A549 (cell line): ENCODE data around the gene RAB17. TPM values are rescaled to one million over a fixed set of nuclear protein-coding genes. Genes with fewer than 3 reads are reported as not detected.

ENCODE experiments used
- ATAC-seq, 2 experiments: fragments of 200-7000 bp in 1 of 2; fragments of >200 bp in 1 of 2; cut with Nextera tagmentation in 1 of 2; cut with Tn5 transposase in 1 of 2; 3 replicates each; pipeline versions ENCODE4 v1.8.0 to v1.9.1; 2018 to 2020; ENCODE audit warnings: mild to moderate bottlenecking in 1 of 2, moderate library complexity in 1 of 2
- CTCF ChIA-PET: fragments of 300-600 bp; sonication (Branson Sonifier 250); formaldehyde crosslinking; extraction: SDS; loops from one replicate; lab custom pipeline; 2021; ENCODE audit warnings: antibody characterized with exemption, inconsistent platforms; lab: Yijun Ruan, JAX
- POLR2A ChIA-PET: fragments of 350-600 bp; formaldehyde crosslinking; extraction: SDS; loops from one replicate; lab custom pipeline; 2021; ENCODE audit warnings: antibody characterized with exemption, inconsistent platforms; lab: Yijun Ruan, JAX
- DNase-seq, 2 experiments: peaks; one replicate each; pipeline versions ENCODE4 v3.0.0 to v3.0.0-alpha.2; 2011 to 2016; ENCODE audit warnings: low read depth in 1 of 2, low spot score in 1 of 2
- FAIRE-seq: peaks from 2 replicates; lab custom pipeline; 2011; peaks lifted over from hg19 to GRCh38; lab: Jason Lieb, UNC
- H3K27ac ChIP-seq, 2 experiments: fragments of >200 bp; sonication (Bioruptor Twin); formaldehyde crosslinking; 3 replicates each; pipeline ENCODE4 v1.5.1; 2016 to 2017
- H3K4me1 ChIP-seq: fragments of >200 bp; sonication (Bioruptor Twin); formaldehyde crosslinking; 3 replicates; pipeline ENCODE4 v1.6.1; 2016
- H3K4me2 ChIP-seq: fragments of >200 bp; sonication (Bioruptor Twin); formaldehyde crosslinking; 3 replicates; pipeline ENCODE4 v1.6.1; 2016
- H3K4me3 ChIP-seq: fragments of >200 bp; sonication (Bioruptor Twin); formaldehyde crosslinking; 3 replicates; pipeline ENCODE4 v1.5.1; 2016
- H3K9me3 ChIP-seq: fragments of >200 bp; sonication (Bioruptor Twin); formaldehyde crosslinking; 3 replicates; pipeline ENCODE4 v1.6.1; 2016
- BCL3 ChIP-seq: fragments of >200 bp; sonication (Bioruptor Twin); formaldehyde crosslinking; IDR thresholded peaks from 3 replicates; pipeline ENCODE4 v1.6.1; 2016
- CBX8 ChIP-seq: fragments of 200-600 bp; sonication (generic); IDR thresholded peaks from 2 replicates; pipeline ENCODE4 v1.6.1; 2016
- CEBPB ChIP-seq, 2 experiments: fragments of >200 bp in 1 of 2; sonication (Bioruptor Twin) in 1 of 2; formaldehyde crosslinking in 1 of 2; IDR thresholded peaks; 2 replicates each; pipeline ENCODE4 v1.6.1; 2012 to 2016
- CTCF ChIP-seq: fragments of >200 bp; sonication (Bioruptor Twin); formaldehyde crosslinking; IDR thresholded peaks from 3 replicates; pipeline ENCODE4 v1.5.1; 2016
- E2F6 ChIP-seq: IDR thresholded peaks from 2 replicates; pipeline ENCODE4 v1.6.1; 2012; ENCODE audit warnings: low read depth, borderline replicate concordance
- FOSL2 ChIP-seq, 2 experiments: fragments of 450-650 bp in 1 of 2; fragments of >200 bp in 1 of 2; sonication (Bioruptor Twin) in 1 of 2; formaldehyde crosslinking; IDR thresholded peaks; 2 replicates each; pipeline versions ENCODE4 v1.5.0 to v1.6.1; 2016 to 2020; ENCODE audit warnings: mild to moderate bottlenecking in 1 of 2, moderate library complexity in 1 of 2
- HOXB13 ChIP-seq: fragments of 250-450 bp; sonication (Bioruptor Pico); IDR thresholded peaks from 2 replicates; pipeline ENCODE4 v1.5.0; 2020; ENCODE audit warnings: low read depth, mild to moderate bottlenecking, moderate library complexity
- JUN ChIP-seq, 2 experiments: fragments of >200 bp; sonication (Bioruptor Twin); formaldehyde crosslinking; IDR thresholded peaks; 2 replicates in 1 of 2; 3 replicates in 1 of 2; pipeline ENCODE4 v1.6.1; 2016 to 2017
- MAZ ChIP-seq: fragments of 150-350 bp; IDR thresholded peaks from 2 replicates; pipeline ENCODE4 v1.6.1; 2014; ENCODE audit warnings: antibody characterized with exemption, low read depth, low read length, borderline replicate concordance
- NR3C1 ChIP-seq: fragments of >200 bp; sonication (Bioruptor Twin); formaldehyde crosslinking; IDR thresholded peaks from 3 replicates; pipeline ENCODE4 v1.6.1; 2017
- PHF8 ChIP-seq: fragments of 200-600 bp; sonication (generic); IDR thresholded peaks from 2 replicates; pipeline ENCODE4 v1.6.1; 2016; ENCODE audit warnings: low read depth, mild to moderate bottlenecking, antibody characterized with exemption, moderate library complexity, borderline replicate concordance
- POLR2A ChIP-seq: IDR thresholded peaks from 2 replicates; pipeline ENCODE4 v1.6.1; 2012; ENCODE audit warnings: mild to moderate bottlenecking, low read length
- RAD21 ChIP-seq, 2 experiments: fragments of >200 bp in 1 of 2; sonication (Bioruptor Twin) in 1 of 2; formaldehyde crosslinking in 1 of 2; IDR thresholded peaks in 1 of 2; conservative IDR thresholded peaks in 1 of 2; 2 replicates in 1 of 2; 3 replicates in 1 of 2; pipeline ENCODE4 v1.6.1; 2012 to 2018; ENCODE audit warnings: inconsistent platforms in 1 of 2
- RCOR1 ChIP-seq: fragments of 150-350 bp; IDR thresholded peaks from 2 replicates; pipeline ENCODE4 v1.6.1; 2014; ENCODE audit warnings: antibody characterized with exemption, low read length, low read depth
- REST ChIP-seq: fragments of 200-600 bp; sonication (generic); IDR thresholded peaks from 2 replicates; pipeline ENCODE4 v1.6.1; 2016; ENCODE audit warnings: antibody characterized with exemption, mild to moderate bottlenecking, moderate library complexity
- SMC3 ChIP-seq: fragments of >200 bp; sonication (Bioruptor Twin); formaldehyde crosslinking; IDR thresholded peaks from 3 replicates; pipeline ENCODE4 v1.6.1; 2018; ENCODE audit warnings: inconsistent platforms
- SREBF2 ChIP-seq: fragments of 450-650 bp; IDR thresholded peaks from 2 replicates; pipeline ENCODE4 v1.6.1; 2014; ENCODE audit warnings: mild to moderate bottlenecking, moderate library complexity
- ZC3H11A ChIP-seq: fragments of 450-650 bp; IDR thresholded peaks from 2 replicates; pipeline ENCODE4 v1.6.1; 2014; ENCODE audit warnings: antibody characterized with exemption, mild to moderate bottlenecking
- ZNF302 ChIP-seq: fragments of 250-450 bp; sonication (Bioruptor Pico); IDR thresholded peaks from 2 replicates; pipeline ENCODE4 v1.9.0; 2021; ENCODE audit warnings: inconsistent platforms, mild to moderate bottlenecking, moderate library complexity
- WGBS: methylation state at CpG from one replicate; pipeline ENCODE4 v1.1.6; 2017; ENCODE audit errors: missing lambda C conversion rate; 5-methylcytosine and 5-hydroxymethylcytosine counted together
- polyA plus RNA-seq, 4 experiments: library from polyadenylated mRNA; depleted of rRNA in 3 of 4; stranded (reverse); fragments of >200 nt; fragmentation: RNase III in 1 of 4; extraction: RNeasy Plus Mini Kit Qiagen cat#74134 plus additional on column Dnase treatment in 1 of 4; gene quantifications; 2 replicates in 3 of 4; 3 replicates in 1 of 4; pipeline ENCODE4 v1.2.3, GENCODE V29; 2011 to 2017
- TF ChIP-seq, protein P1 (sequence below): IDR thresholded peaks from 2 replicates; pipeline ENCODE4 v1.6.1; 2012
- TF ChIP-seq, protein P2 (sequence below): fragments of >200 bp; sonication (Bioruptor Twin); formaldehyde crosslinking; IDR thresholded peaks from 2 replicates; pipeline ENCODE4 v1.6.1; 2016
- TF ChIP-seq, protein P3 (sequence below): IDR thresholded peaks from 2 replicates; pipeline ENCODE4 v1.6.1; 2012

RAB17 gene
- polyA plus RNA-seq, 2 of the 4 experiments (the other 2 are of a cell fraction) = 0.44 to 2.2 TPM

GRCh38 chr2:237627441-237628246 lies 37.1 kb upstream of the RAB17 start, which contains the start of gene LRRFIP1:
Gene LRRFIP1, plus strand, starts transcription at chr2:237627587. Its CDS starts 58 bp downstream, at chr2:237627645.
- peak; percentile 70 to 72 for ATAC-seq
- Histone ChIP-seq H3K4me1 (peaks cover 7% of the 10 kb centered on the region; the same call in 1 of the 3 replicates), H3K4me3 (peak within 1 kb of the TSS; percentile 72), H3K9me3 (no peaks in the 10 kb centered on the region), H3K4me2 (peak within 1 kb of the TSS; percentile 75), H3K27ac (peak within 1 kb of the TSS; percentile 66 to 90)
- POLR2A ChIA-PET = no interaction called here
- no peak for TF ChIP-seq CBX8
- TF ChIP-seq PHF8 = peak; percentile 22; the same call in 1 of the 2 replicates
- TF ChIP-seq, protein P1, sequence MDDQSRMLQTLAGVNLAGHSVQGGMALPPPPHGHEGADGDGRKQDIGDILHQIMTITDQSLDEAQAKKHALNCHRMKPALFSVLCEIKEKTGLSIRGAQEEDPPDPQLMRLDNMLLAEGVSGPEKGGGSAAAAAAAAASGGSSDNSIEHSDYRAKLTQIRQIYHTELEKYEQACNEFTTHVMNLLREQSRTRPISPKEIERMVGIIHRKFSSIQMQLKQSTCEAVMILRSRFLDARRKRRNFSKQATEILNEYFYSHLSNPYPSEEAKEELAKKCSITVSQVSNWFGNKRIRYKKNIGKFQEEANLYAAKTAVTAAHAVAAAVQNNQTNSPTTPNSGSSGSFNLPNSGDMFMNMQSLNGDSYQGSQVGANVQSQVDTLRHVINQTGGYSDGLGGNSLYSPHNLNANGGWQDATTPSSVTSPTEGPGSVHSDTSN = no peak
- 0 out of 3 replicates have a peak, but pooled peaks have one; percentile 8 for TF ChIP-seq CTCF
- TF ChIP-seq POLR2A = peak; percentile 43
- TF ChIP-seq JUN (IDR thresholded peaks at IDR 0.05) = 0 out of 5 replicates have a peak, but pooled peaks of 1 of the 2 experiments have one; percentile 19
- FAIRE-seq = no peak
- CTCF ChIA-PET = interaction anchor here (2.3 kb wide), 1 partner anchor 117 kb away, joined by 6 read pairs; no protein-coding TSS in a partner anchor
- DNase-seq = no peak
- 10% methylated on average over 6 of the region's 114 CpGs for WGBS

DNA sequence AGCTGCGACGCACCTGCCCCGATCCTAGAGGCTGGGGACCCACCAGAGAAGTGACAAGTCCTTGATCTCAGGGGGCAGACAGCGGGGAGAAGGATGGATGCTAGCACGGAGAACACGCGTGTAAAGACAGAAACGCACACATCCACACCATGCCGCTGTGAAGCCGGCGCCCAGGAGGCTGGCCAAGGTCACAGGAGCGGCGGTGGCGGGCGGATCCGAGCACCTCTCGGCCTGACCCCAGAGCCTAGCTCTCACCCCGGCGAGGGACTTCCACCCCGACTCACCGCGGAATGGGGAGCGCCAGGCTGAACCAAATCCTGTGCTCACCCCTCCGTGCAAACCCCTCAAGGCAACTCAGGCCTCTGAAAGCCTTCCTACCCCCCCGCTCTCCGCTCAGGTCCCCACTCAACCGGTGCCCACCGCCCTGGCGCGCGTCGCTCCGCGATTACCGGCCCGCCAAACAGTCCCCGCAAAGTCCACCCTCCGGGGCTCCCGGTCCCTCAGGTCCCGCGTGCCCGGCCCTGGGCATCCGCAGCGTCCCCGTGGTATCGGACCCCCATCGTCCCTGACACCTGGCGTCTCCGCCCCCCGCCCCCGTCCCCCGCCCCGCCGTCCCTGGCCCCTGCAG lies 36.4 kb upstream of the RAB17 start:
- TF ChIP-seq ZNF302 (no peak), PHF8 (no peak), RAD21 (conservative IDR thresholded peaks at IDR 0.05 in 1 of 2, IDR thresholded peaks at IDR 0.05 in 1 of 2) (no peak), SMC3 (no peak), E2F6 (no peak), SREBF2 (no peak)
- TF ChIP-seq, protein P2, sequence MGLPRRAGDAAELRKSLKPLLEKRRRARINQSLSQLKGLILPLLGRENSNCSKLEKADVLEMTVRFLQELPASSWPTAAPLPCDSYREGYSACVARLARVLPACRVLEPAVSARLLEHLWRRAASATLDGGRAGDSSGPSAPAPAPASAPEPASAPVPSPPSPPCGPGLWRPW = no peak
- Histone ChIP-seq H3K27ac (peak overlapping the region; percentile 66 to 90), H3K4me3 (peak overlapping the region; percentile 72), H3K4me1 (peaks cover 7% of the 10 kb centered on the region; the same call in 1 of the 3 replicates), H3K4me2 (peak overlapping the region; percentile 75), H3K9me3 (no peaks in the 10 kb centered on the region)
- POLR2A ChIA-PET = no interaction called here
- ATAC-seq = peak in 1 of 2 experiments; percentile 22; a peak in 4 of 6 replicates
- CTCF ChIA-PET = interaction anchor here (1.6 kb wide), 1 partner anchor 47 kb away, joined by 4 read pairs; no protein-coding TSS in a partner anchor
- whole genome bisulfite sequencing = 70% methylated on average over 26 of the region's 54 CpGs
- no peak for FAIRE-seq
- DNase-seq = no peak

- Histone ChIP-seq H3K4me1 (peaks cover 7% of the 10 kb centered on the region; the same call in 1 of the 3 replicates), H3K4me2 (no peak overlapping the region), H3K4me3 (no peak overlapping the region), H3K9me3 (no peaks in the 10 kb centered on the region), H3K27ac (no peak overlapping the region)
- DNase-seq (no peak), FAIRE-seq (no peak), ATAC-seq (peak in 1 of 2 experiments; percentile 15; a peak in 3 of 6 replicates)
- ChIA-PET POLR2A (no interaction called here), CTCF (interaction anchor here (1.6 kb wide), 1 partner anchor 48 kb away, joined by 4 read pairs; no protein-coding TSS in a partner anchor)
- WGBS = 38% methylated on average over 5 of the region's 6 CpGs
- no peak for TF ChIP-seq NR3C1
- no peak for TF ChIP-seq FOSL2 (IDR thresholded peaks at IDR 0.05)
- TF ChIP-seq FOSL2 (CRISPR knock-in tag; IDR thresholded peaks at IDR 0.05) = no peak
- no peak for TF ChIP-seq REST
- TF ChIP-seq MAZ = no peak
- no peak for TF ChIP-seq CEBPB (IDR thresholded peaks at IDR 0.05)
- TF ChIP-seq BCL3 = no peak
- TF ChIP-seq RCOR1 = no peak
- TF ChIP-seq ZC3H11A = no peak
- TF ChIP-seq SREBF2 = no peak
- TF ChIP-seq, protein P3, sequence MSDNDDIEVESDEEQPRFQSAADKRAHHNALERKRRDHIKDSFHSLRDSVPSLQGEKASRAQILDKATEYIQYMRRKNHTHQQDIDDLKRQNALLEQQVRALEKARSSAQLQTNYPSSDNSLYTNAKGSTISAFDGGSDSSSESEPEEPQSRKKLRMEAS = no peak
- no peak for TF ChIP-seq SMC3
- no peak for TF ChIP-seq HOXB13 (CRISPR knock-in tag)
Observed at GRCh38 chr2:237625777-237626176, 35.2 kb upstream of the RAB17 start.
